Fibroblast of pulmonary artery (primary cell): Measurements from ENCODE around the gene TREM2.
"Not testable (repeated sequence)": the region's sequence is repeated elsewhere in the genome, so short reads cannot be mapped to it uniquely, and the experiment has no call there.

ENCODE experiments used
- DNase-seq: peaks from one replicate; pipeline ENCODE4 v3.0.0-alpha.2; 2010; ENCODE audit warnings: low read depth
- H3K4me3 ChIP-seq: replicated peaks from 2 replicates; pipeline ENCODE4 v1.5.1; 2011; ENCODE audit warnings: low read depth, mild to moderate bottlenecking, control low read depth, low read length, moderate library complexity
- CTCF ChIP-seq: IDR thresholded peaks from 2 replicates; pipeline ENCODE4 v1.5.1; 2011; ENCODE audit warnings: mild to moderate bottlenecking, control low read depth, low read length, inconsistent platforms; ENCODE audit errors: missing control alignments

The TREM2 gene

GRCh38 chr6:41135062-41135832, 27.7 kb downstream of the TREM2 start:
- H3K4me3 ChIP-seq, result no peak overlapping the region
- no peak for TF ChIP-seq CTCF
- no peak for DNase-seq

GRCh38 chr6:41132254-41132653, 30.7 kb downstream of the TREM2 start:
- no peak for DNase-seq
- no peak overlapping the region for H3K4me3 ChIP-seq
- no peak for TF ChIP-seq CTCF

DNA sequence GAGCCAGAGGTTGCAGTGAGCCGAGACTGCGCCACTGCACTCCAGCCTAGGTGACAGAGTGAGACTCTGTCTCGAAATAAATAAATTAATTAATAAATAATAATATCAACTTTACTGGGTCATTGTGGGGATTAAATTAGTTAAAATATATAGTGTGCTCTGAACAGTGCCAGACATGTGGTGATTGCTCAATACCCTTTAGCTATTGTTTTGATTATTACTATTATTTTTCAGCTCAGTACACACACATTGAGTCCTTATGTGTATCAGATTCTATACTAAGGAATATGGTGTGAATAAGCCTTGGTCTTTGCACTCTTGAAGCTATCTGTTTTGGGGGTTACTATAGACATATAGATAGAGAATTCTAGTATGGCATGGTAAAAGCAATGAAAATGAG, 37.6 kb downstream of the TREM2 start:
- TF ChIP-seq CTCF, result no peak
- H3K4me3 ChIP-seq, result no peak overlapping the region
- no peak for DNase-seq

- no peak overlapping the region for H3K4me3 ChIP-seq
- no peak for TF ChIP-seq CTCF
- DNase-seq, result no peak
Measured at GRCh38 chr6:41122918-41123317, 40.0 kb downstream of the TREM2 start.

GRCh38 chr6:41122373-41122772, 40.5 kb downstream of the TREM2 start:
- no peak overlapping the region for H3K4me3 ChIP-seq
- no peak for TF ChIP-seq CTCF
- DNase-seq, result peak; percentile 6

DNA sequence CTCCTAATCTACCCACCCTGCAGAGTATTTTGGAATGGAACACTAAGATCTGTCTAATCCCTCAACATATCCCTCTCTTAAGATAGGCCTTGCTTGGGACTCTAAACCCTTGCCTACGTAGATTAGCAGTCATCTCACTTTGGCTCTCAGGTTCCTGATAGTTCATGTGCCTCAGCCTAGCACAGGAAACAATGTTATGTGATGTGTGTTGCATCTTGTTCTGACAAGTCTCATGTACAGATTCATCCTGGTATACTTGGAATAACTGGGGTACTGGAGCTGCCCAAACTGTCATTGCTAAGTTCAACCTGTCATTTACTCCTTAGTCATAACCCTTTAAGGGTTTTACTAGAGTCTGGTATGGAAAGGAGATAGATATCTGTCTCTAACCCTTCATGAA, 42.9 kb downstream of the TREM2 start:
- no peak for TF ChIP-seq CTCF

GRCh38 chr6:41119508-41119907, 43.4 kb downstream of the TREM2 start:
- H3K4me3 ChIP-seq, result no peak overlapping the region
- no peak for TF ChIP-seq CTCF
- no peak for DNase-seq

More for the DNA sequence above, 42.9 kb downstream of the TREM2 start:
- no peak for DNase-seq
- no peak overlapping the region for H3K4me3 ChIP-seq

DNA sequence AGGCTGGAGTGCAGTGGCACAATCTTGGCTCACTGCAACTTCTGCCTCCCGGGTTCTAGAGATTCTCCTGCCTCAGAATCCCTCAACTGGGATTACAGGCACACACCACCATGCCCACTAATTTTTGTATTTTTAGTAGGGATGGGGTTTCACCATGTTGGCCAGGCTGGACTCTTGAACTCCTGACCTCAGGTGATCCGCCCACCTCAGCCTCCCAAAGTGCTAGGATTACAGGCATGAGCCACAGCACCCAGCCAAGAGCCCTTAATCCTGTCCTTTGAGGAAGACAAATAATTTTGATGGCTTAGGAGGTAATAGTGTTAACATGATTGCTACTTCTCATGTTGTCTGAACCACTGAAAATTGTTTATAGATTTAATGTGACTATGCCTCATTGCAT, 47.9 kb downstream of the TREM2 start:
- not testable (repeated sequence) for DNase-seq

More for the DNA sequence above, 47.9 kb downstream of the TREM2 start:
- H3K4me3 ChIP-seq, result not testable (repeated sequence)
